ENCODE results near the gene COG3.

- TF ChIP-seq CTCF (conservative IDR thresholded peaks at IDR 0.05; ENCODE audit: low read depth, low read length): peak; percentile 19
- TF ChIP-seq EZH2 (IDR thresholded peaks at IDR 0.05; ENCODE audit: borderline replicate concordance, low read depth, low read length, poor library complexity, severe bottlenecking): no peak
These were observed at the start of gene COG3 for GRCh38 chr13:45464687-45465453.
